HepG2 (cell line): Measurements from ENCODE around the gene CEP55. TPM values are rescaled to one million over a fixed set of nuclear protein-coding genes. Genes with fewer than 3 reads are reported as not detected.

Experiments used
- DRAP1 ChIP-seq: IDR thresholded peaks from 2 replicates; pipeline ENCODE4 v1.6.1; 2016; ENCODE audit warnings: missing genetic modification reagents, missing compliant biosample characterization
- FOXJ3 ChIP-seq: sonication (generic); formaldehyde crosslinking; IDR thresholded peaks from 2 replicates; pipeline ENCODE4 v1.4.0; 2020; ENCODE audit warnings: missing genetic modification reagents, mild to moderate bottlenecking, borderline replicate concordance
- HOXA5 ChIP-seq: sonication (generic); formaldehyde crosslinking; IDR thresholded peaks from 2 replicates; pipeline ENCODE4 v1.4.0; 2020; ENCODE audit warnings: missing genetic modification reagents
- HOXA7 ChIP-seq: sonication (generic); formaldehyde crosslinking; IDR thresholded peaks from 2 replicates; pipeline ENCODE4 v1.8.1; 2022; ENCODE audit warnings: mild to moderate bottlenecking, missing genetic modification reagents, moderate library complexity
- MEIS1 ChIP-seq: sonication (generic); formaldehyde crosslinking; IDR thresholded peaks from 2 replicates; pipeline ENCODE4 v1.9.0; 2021; ENCODE audit warnings: mild to moderate bottlenecking, missing genetic modification reagents, moderate library complexity, borderline replicate concordance
- POLR2G ChIP-seq: fragments of 200-400 bp; formaldehyde crosslinking; IDR thresholded peaks from 2 replicates; pipeline ENCODE4 v1.6.1; 2018; ENCODE audit warnings: mild to moderate bottlenecking, low read depth, low read length, moderate library complexity
- RARG ChIP-seq: sonication (generic); formaldehyde crosslinking; IDR thresholded peaks from 2 replicates; pipeline ENCODE4 v1.4.0; 2020; ENCODE audit warnings: low read depth, mild to moderate bottlenecking, missing genetic modification reagents
- REL ChIP-seq: sonication (generic); formaldehyde crosslinking; conservative IDR thresholded peaks from 2 replicates; pipeline ENCODE4 v1.8.0; 2022; ENCODE audit warnings: mild to moderate bottlenecking, missing genetic modification reagents, moderate library complexity
- RELA ChIP-seq: sonication (generic); formaldehyde crosslinking; IDR thresholded peaks from 2 replicates; pipeline ENCODE4 v1.4.0; 2020; ENCODE audit warnings: missing genetic modification reagents
- SIX4 ChIP-seq: sonication (generic); formaldehyde crosslinking; IDR thresholded peaks from 2 replicates; pipeline ENCODE4 v1.4.0; 2020; ENCODE audit warnings: missing genetic modification reagents
- SNAI1 ChIP-seq: sonication (generic); formaldehyde crosslinking; IDR thresholded peaks from 2 replicates; pipeline ENCODE4 v1.5.0; 2020; ENCODE audit warnings: mild to moderate bottlenecking, missing genetic modification reagents, borderline replicate concordance
- TOPORS ChIP-seq: sonication (generic); formaldehyde crosslinking; IDR thresholded peaks from 2 replicates; pipeline ENCODE4 v1.8.0; 2023; ENCODE audit warnings: mild to moderate bottlenecking, missing genetic modification reagents
- ZFP37 ChIP-seq: sonication (generic); formaldehyde crosslinking; IDR thresholded peaks from 2 replicates; pipeline ENCODE4 v1.4.0; 2020; ENCODE audit warnings: missing genetic modification reagents, borderline replicate concordance
- ZNF24 ChIP-seq: fragments of 450-650 bp; IDR thresholded peaks from 2 replicates; pipeline ENCODE4 v1.6.1; 2017; ENCODE audit warnings: antibody characterized with exemption, mild to moderate bottlenecking
- ZNF280B ChIP-seq: sonication (generic); formaldehyde crosslinking; IDR thresholded peaks from 2 replicates; pipeline ENCODE4 v1.5.0; 2020; ENCODE audit warnings: missing genetic modification reagents, mild to moderate bottlenecking, borderline replicate concordance
- ZNF317 ChIP-seq: sonication (generic); formaldehyde crosslinking; IDR thresholded peaks from 2 replicates; pipeline ENCODE4 v1.5.0; 2020; ENCODE audit warnings: mild to moderate bottlenecking, missing genetic modification reagents
- ZNF816 ChIP-seq: sonication (generic); formaldehyde crosslinking; IDR thresholded peaks from 2 replicates; pipeline ENCODE4 v1.8.0; 2022; ENCODE audit warnings: missing genetic modification reagents, mild to moderate bottlenecking, borderline replicate concordance
- polyA plus RNA-seq, 8 experiments: library from polyadenylated mRNA; depleted of rRNA in 3 of 8; stranded (reverse) in 7 of 8; unstranded in 1 of 8; fragments of >200 nt; fragmentation: Illumina TruSeq in 4 of 8; extraction: Trizol in 4 of 8; gene quantifications; 2 replicates each; pipeline versions ENCODE4 v1.2.1 to v1.2.3, GENCODE V29; 2011 to 2016; ENCODE audit warnings: low read depth in 4 of 8, missing spikeins in 1 of 8, mixed read lengths in 1 of 8; ENCODE audit not compliant: insufficient read depth in 1 of 8
- total RNA-seq, 5 experiments: library from RNA; depleted of rRNA; stranded (reverse); fragments of >200 nt; fragmentation: Illumina TruSeq; extraction: Trizol; gene quantifications; 2 replicates each; pipeline ENCODE4 v1.2.3, GENCODE V29; 2016; ENCODE audit warnings: low read depth in 1 of 5
- TF ChIP-seq, protein P1 (sequence below): IDR thresholded peaks from 2 replicates; pipeline ENCODE4 v1.6.1; 2016; ENCODE audit warnings: low read depth, control low read depth
- TF ChIP-seq, protein P2 (sequence below): sonication (generic); formaldehyde crosslinking; IDR thresholded peaks from 2 replicates; pipeline ENCODE4 v1.4.0; 2020; ENCODE audit warnings: missing genetic modification reagents, mild to moderate bottlenecking, borderline replicate concordance
- TF ChIP-seq, protein P3 (sequence below): sonication (generic); formaldehyde crosslinking; IDR thresholded peaks from 2 replicates; pipeline ENCODE4 v1.4.0; 2020; ENCODE audit warnings: missing genetic modification reagents, borderline replicate concordance
- TF ChIP-seq, protein P4 (sequence below): sonication (generic); formaldehyde crosslinking; IDR thresholded peaks from 2 replicates; pipeline ENCODE4 v1.4.0; 2020; ENCODE audit warnings: missing genetic modification reagents, mild to moderate bottlenecking, borderline replicate concordance

The CEP55 gene
- total and polyA plus RNA-seq, 2 of the 13 experiments (the other 11 are each of a cell fraction or from before 2014, with no cell fraction given), result 6.5 to 17.1 TPM

GRCh38 chr10:93496322-93497041, at the start of gene CEP55 (continued):
- TF ChIP-seq ZNF317 (CRISPR knock-in tag) (no peak), DRAP1 (CRISPR knock-in tag) (peak; percentile 77), REL (CRISPR knock-in tag) (peak; percentile 98), SIX4 (CRISPR knock-in tag) (no peak), ZNF280B (CRISPR knock-in tag) (peak; percentile 23; the same call in 1 of the 2 replicates), POLR2G (peak; percentile 62), RELA (CRISPR knock-in tag) (no peak), HOXA5 (CRISPR knock-in tag) (no peak), RARG (CRISPR knock-in tag) (no peak), MEIS1 (CRISPR knock-in tag) (no peak), ZNF816 (no peak), FOXJ3 (CRISPR knock-in tag) (no peak), ZFP37 (CRISPR knock-in tag) (no peak), TOPORS (CRISPR knock-in tag) (peak; percentile 81; the same call in 1 of the 2 replicates), SNAI1 (CRISPR knock-in tag) (no peak), ZNF24 (no peak), HOXA7 (CRISPR knock-in tag) (0 out of 2 replicates have a peak, but pooled peaks have one; percentile 64)
- TF ChIP-seq, protein P1, sequence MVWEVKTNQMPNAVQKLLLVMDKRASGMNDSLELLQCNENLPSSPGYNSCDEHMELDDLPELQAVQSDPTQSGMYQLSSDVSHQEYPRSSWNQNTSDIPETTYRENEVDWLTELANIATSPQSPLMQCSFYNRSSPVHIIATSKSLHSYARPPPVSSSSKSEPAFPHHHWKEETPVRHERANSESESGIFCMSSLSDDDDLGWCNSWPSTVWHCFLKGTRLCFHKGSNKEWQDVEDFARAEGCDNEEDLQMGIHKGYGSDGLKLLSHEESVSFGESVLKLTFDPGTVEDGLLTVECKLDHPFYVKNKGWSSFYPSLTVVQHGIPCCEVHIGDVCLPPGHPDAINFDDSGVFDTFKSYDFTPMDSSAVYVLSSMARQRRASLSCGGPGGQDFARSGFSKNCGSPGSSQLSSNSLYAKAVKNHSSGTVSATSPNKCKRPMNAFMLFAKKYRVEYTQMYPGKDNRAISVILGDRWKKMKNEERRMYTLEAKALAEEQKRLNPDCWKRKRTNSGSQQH, result peak; percentile 92; the same call in 1 of the 2 replicates
- TF ChIP-seq, protein P2, sequence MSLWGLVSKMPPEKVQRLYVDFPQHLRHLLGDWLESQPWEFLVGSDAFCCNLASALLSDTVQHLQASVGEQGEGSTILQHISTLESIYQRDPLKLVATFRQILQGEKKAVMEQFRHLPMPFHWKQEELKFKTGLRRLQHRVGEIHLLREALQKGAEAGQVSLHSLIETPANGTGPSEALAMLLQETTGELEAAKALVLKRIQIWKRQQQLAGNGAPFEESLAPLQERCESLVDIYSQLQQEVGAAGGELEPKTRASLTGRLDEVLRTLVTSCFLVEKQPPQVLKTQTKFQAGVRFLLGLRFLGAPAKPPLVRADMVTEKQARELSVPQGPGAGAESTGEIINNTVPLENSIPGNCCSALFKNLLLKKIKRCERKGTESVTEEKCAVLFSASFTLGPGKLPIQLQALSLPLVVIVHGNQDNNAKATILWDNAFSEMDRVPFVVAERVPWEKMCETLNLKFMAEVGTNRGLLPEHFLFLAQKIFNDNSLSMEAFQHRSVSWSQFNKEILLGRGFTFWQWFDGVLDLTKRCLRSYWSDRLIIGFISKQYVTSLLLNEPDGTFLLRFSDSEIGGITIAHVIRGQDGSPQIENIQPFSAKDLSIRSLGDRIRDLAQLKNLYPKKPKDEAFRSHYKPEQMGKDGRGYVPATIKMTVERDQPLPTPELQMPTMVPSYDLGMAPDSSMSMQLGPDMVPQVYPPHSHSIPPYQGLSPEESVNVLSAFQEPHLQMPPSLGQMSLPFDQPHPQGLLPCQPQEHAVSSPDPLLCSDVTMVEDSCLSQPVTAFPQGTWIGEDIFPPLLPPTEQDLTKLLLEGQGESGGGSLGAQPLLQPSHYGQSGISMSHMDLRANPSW (CRISPR knock-in tag), result no peak
- TF ChIP-seq, protein P3, sequence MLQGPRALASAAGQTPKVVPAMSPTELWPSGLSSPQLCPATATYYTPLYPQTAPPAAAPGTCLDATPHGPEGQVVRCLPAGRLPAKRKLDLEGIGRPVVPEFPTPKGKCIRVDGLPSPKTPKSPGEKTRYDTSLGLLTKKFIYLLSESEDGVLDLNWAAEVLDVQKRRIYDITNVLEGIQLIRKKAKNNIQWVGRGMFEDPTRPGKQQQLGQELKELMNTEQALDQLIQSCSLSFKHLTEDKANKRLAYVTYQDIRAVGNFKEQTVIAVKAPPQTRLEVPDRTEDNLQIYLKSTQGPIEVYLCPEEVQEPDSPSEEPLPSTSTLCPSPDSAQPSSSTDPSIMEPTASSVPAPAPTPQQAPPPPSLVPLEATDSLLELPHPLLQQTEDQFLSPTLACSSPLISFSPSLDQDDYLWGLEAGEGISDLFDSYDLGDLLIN (CRISPR knock-in tag), result peak; percentile 66; the same call in 1 of the 2 replicates
- TF ChIP-seq, protein P4, sequence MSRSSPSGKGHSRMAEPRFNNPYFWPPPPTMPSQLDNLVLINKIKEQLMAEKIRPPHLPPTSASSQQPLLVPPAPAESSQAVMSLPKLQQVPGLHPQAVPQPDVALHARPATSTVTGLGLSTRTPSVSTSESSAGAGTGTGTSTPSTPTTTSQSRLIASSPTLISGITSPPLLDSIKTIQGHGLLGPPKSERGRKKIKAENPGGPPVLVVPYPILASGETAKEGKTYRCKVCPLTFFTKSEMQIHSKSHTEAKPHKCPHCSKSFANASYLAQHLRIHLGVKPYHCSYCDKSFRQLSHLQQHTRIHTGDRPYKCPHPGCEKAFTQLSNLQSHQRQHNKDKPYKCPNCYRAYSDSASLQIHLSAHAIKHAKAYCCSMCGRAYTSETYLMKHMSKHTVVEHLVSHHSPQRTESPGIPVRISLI (CRISPR knock-in tag), result no peak; the same call in 1 of the 2 replicates
